Measurements from ENCODE around the gene SPATA21.

The SPATA21 gene

DNA sequence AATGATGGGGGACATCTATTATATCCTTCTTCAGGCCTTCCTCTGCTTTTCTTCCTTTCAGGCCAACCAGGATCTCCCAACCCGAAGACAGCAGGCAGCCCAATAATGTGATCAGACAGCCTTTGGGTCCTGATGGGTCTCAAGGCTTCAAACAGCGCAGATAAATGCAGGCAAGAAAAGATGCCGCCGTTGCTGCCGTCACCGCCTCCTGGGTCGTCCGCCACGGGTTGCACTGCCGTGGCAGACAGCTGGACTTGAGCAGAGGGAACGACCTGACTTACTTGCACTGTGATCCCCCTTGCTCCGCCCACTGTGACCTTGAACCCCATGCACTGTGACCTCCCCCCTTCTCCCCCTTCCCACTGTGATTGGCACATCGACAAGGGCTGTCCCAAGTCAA is 42.2 kb downstream of the SPATA21 start:
- no peak for DNase-seq (ENCODE audit: extremely low spot score)
- no peak for TF ChIP-seq CTCF (IDR thresholded peaks at IDR 0.05; ENCODE audit: control extremely low read depth, extremely low read depth, low read depth, missing control alignments)
- CTCF ChIA-PET = interaction anchor here (1.6 kb wide), 1 partner anchor 15 kb away, joined by 6 read pairs; no protein-coding TSS in a partner anchor
- POLR2A ChIA-PET = no interaction called here

- ChIA-PET CTCF (interaction anchor here (1.8 kb wide), 1 partner anchor 46 kb away, joined by 4 read pairs; the partner anchor contains the start of gene NECAP2), POLR2A (no interaction called here)
- no peak for DNase-seq (ENCODE audit: extremely low spot score)
- no peak for TF ChIP-seq CTCF (IDR thresholded peaks at IDR 0.05; ENCODE audit: control extremely low read depth, extremely low read depth, low read depth, missing control alignments)
These were observed 43.4 kb downstream of the SPATA21 start for GRCh38 chr1:16393570-16394521.

DNA sequence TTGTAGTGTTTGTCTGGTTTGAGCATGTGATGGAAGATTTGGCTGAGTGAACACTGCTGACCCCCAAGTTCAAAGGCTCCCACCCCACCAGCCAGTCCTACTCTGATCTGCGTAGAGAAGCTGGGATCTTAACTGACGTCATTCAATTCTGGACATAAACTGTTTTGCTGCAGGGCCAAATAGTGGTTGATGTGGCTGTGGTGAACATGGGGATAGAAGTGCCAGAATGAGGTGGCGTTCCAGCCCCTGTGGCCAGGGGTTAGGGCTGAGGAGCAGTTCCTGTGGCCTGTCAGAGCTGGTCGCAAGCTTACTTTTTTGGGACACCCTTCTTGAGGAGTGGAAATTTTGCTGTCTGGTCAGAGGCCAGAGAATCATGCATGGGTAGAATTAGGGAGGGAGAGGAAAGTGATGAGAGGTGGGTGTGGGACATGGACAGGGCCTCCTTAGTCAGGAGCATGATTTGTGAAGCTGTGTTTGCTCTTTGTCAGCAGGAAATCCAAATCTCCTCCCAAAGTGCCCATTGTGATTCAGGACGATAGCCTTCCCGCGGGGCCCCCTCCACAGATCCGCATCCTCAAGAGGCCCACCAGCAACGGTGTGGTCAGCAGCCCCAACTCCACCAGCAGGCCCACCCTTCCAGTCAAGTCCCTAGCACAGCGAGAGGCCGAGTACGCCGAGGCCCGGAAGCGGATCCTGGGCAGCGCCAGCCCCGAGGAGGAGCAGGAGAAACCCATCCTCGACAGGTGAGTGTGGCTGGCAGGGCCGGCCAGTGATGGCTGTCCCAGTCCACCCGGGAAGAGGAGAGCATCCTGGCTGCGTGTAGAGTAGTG is 44.3 kb downstream of the SPATA21 start:
- POLR2A ChIA-PET = no interaction called here
- CTCF ChIA-PET = interaction anchor here (1.4 to 1.8 kb wide), 2 partner anchors 12 to 47 kb away, joined by 3 to 4 read pairs; partner anchors contain the start of gene NECAP2
- no peak for TF ChIP-seq CTCF (IDR thresholded peaks at IDR 0.05; ENCODE audit: control extremely low read depth, extremely low read depth, low read depth, missing control alignments)
- DNase-seq (ENCODE audit: extremely low spot score) = no peak

GRCh38 chr1:16391411-16391810 is 45.8 kb downstream of the SPATA21 start:
- CTCF ChIA-PET = no interaction called here
- no peak for DNase-seq (ENCODE audit: extremely low spot score)
- POLR2A ChIA-PET = interaction anchor here (0.5 kb wide), 1 partner anchor 11 kb away, joined by 5 read pairs; no protein-coding TSS in a partner anchor
- no peak for TF ChIP-seq CTCF (IDR thresholded peaks at IDR 0.05; ENCODE audit: control extremely low read depth, extremely low read depth, low read depth, missing control alignments)

DNA sequence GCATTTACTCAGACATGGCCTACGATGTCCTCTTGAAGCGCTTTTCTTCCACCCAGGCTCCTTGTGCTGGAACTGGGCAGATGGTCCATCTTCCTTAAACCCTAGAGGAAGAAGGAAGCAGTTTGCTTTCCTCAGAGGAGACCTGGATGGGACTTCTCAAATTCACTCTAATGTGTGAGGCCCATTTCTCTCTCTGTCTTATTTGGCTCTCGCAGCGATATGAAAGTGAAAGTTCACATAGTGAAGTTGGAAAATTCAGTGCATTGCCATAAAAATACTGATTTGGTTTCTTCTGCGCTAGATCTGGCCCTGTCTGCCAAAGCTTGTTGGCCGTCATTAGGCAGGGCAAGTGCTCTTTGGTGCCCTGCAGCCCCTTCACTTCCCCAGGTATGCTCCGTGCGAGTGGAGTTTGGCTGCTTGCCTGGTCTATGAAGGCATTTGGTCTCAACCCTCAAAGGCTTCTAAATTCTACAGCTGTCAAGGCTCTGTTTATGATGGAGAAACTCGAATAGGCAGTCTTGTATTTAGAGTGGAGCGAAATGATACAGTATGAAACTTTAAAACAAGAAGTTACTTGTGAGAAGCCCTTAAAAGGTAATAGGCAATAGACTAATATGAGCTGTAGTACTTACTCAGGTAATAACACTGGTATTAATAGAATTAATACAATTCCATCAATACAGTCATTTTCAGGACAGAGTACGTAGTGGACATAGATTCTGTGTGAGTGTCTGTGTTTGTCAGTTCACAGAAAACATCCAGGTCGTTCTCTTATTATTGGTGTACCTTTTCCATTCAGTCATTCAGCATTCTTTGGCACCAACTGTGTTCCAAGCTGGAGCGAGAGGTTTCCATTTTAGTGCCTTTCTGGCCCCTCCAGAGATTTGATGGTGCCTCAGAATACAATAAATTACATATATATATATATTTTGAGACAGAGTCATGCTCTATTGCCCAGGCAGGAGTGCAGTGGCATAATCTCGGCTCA is 49.7 kb downstream of the SPATA21 start:
- ChIA-PET POLR2A (interaction anchor here (0.6 to 1.8 kb wide), 3 partner anchors 9 to 64 kb away, joined by 3 to 10 read pairs (median 3); no protein-coding TSS in a partner anchor), CTCF (interaction anchor here (0.8 to 2.0 kb wide), 10 partner anchors 9 to 53 kb away, joined by 3 to 7 read pairs (median 4); partner anchors contain the start of gene NECAP2)

More for the DNA sequence above, 49.7 kb downstream of the SPATA21 start:
- DNase-seq (ENCODE audit: extremely low spot score) = peak; percentile 48
- no peak for TF ChIP-seq CTCF (IDR thresholded peaks at IDR 0.05; ENCODE audit: control extremely low read depth, extremely low read depth, low read depth, missing control alignments)
